Measurements from ENCODE around the gene THSD4.

DNA sequence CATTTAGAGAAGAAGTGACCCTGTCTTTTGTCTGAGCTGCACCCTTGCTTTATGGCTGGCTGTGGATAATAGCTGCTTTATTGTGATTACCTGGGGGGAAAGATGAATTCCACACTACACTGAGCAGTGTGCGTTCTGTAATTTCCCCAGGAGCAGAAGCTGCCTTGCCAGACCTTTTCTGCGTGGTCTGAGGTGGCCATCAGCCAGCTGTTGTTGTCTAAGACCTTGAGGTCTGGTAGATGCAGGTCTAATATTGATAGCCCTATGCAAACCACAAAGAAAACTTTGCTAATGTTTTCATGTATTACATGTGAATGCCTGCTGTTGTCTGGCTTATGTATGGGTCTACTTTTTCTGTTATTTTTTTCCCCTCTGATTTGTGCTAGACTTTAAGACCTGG is 144.6 kb downstream of the THSD4 start:
- TF ChIP-seq, protein P1, sequence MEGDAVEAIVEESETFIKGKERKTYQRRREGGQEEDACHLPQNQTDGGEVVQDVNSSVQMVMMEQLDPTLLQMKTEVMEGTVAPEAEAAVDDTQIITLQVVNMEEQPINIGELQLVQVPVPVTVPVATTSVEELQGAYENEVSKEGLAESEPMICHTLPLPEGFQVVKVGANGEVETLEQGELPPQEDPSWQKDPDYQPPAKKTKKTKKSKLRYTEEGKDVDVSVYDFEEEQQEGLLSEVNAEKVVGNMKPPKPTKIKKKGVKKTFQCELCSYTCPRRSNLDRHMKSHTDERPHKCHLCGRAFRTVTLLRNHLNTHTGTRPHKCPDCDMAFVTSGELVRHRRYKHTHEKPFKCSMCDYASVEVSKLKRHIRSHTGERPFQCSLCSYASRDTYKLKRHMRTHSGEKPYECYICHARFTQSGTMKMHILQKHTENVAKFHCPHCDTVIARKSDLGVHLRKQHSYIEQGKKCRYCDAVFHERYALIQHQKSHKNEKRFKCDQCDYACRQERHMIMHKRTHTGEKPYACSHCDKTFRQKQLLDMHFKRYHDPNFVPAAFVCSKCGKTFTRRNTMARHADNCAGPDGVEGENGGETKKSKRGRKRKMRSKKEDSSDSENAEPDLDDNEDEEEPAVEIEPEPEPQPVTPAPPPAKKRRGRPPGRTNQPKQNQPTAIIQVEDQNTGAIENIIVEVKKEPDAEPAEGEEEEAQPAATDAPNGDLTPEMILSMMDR (conservative IDR thresholded peaks at IDR 0.05; ENCODE audit: low read length) = no peak
- no peak for TF ChIP-seq EZH2phosphoT487 (IDR thresholded peaks at IDR 0.05; ENCODE audit: borderline replicate concordance, low read depth, low read length)
